GM15510 (cell line): ENCODE measurements around the gene ROBO1.

Experiments used
- POLR2A ChIP-seq: IDR thresholded peaks from 3 replicates; pipeline ENCODE4 v1.6.1; 2011; ENCODE audit warnings: borderline replicate concordance; ENCODE audit not compliant: insufficient read length; ENCODE audit errors: extremely low read depth

ROBO1 gene

GRCh38 chr3:79473993-79474392 lies 293.8 kb downstream of the ROBO1 start:
- TF ChIP-seq POLR2A = no peak

GRCh38 chr3:79467721-79468120 lies 300.1 kb downstream of the ROBO1 start:
- TF ChIP-seq POLR2A = no peak

GRCh38 chr3:79461129-79461792 lies 306.5 kb downstream of the ROBO1 start:
- no peak for TF ChIP-seq POLR2A

GRCh38 chr3:79453600-79453999 lies 314.2 kb downstream of the ROBO1 start:
- no peak for TF ChIP-seq POLR2A

- no peak for TF ChIP-seq POLR2A
Observed at GRCh38 chr3:79436387-79436786, 331.4 kb downstream of the ROBO1 start.

- TF ChIP-seq POLR2A = no peak
Observed at GRCh38 chr3:79427081-79427480, 340.7 kb downstream of the ROBO1 start.

- TF ChIP-seq POLR2A = no peak
Observed at GRCh38 chr3:79424811-79425210, 343.0 kb downstream of the ROBO1 start.

- TF ChIP-seq POLR2A = no peak
Observed at GRCh38 chr3:79423417-79423816, 344.4 kb downstream of the ROBO1 start.

- no peak for TF ChIP-seq POLR2A
Observed at GRCh38 chr3:79421273-79421672, 346.5 kb downstream of the ROBO1 start.

GRCh38 chr3:79418855-79419621 lies 348.8 kb downstream of the ROBO1 start:
- TF ChIP-seq POLR2A = no peak

- TF ChIP-seq POLR2A = no peak
Observed at GRCh38 chr3:79415356-79415755, 352.4 kb downstream of the ROBO1 start.

GRCh38 chr3:79414806-79415205 lies 353.0 kb downstream of the ROBO1 start:
- TF ChIP-seq POLR2A = no peak

- TF ChIP-seq POLR2A = no peak
Observed at GRCh38 chr3:79414035-79414434, 353.8 kb downstream of the ROBO1 start.

- TF ChIP-seq POLR2A = no peak
Observed at GRCh38 chr3:79412537-79412936, 355.3 kb downstream of the ROBO1 start.

- no peak for TF ChIP-seq POLR2A
Observed at GRCh38 chr3:79410617-79411016, 357.2 kb downstream of the ROBO1 start.

- no peak for TF ChIP-seq POLR2A
Observed at GRCh38 chr3:79410136-79410535, 357.7 kb downstream of the ROBO1 start.

- TF ChIP-seq POLR2A = no peak
Observed at GRCh38 chr3:79406175-79406574, 361.6 kb downstream of the ROBO1 start.

- no peak for TF ChIP-seq POLR2A
Observed at GRCh38 chr3:79405183-79405582, 362.6 kb downstream of the ROBO1 start.
